Measurements from ENCODE around the gene STARD6.

Gene STARD6

GRCh38 chr18:54330768-54331548 lies 26.7 kb downstream of the STARD6 start:
- no peak for TF ChIP-seq CTCF (IDR thresholded peaks at IDR 0.05)
- Histone ChIP-seq H3K36me3 (no peaks in the 10 kb centered on the region), H3K27ac (no peak overlapping the region), H3K27me3 (no peaks in the 10 kb centered on the region), H3K9me3 (no peaks in the 10 kb centered on the region), H3K4me3 (no peak overlapping the region), H3K4me1 (no peaks in the 10 kb centered on the region)
- DNase-seq, result no peak
- intact Hi-C loops (cut with DNase I; ENCODE audit: low total_unique reads), result no loop called here

- DNase-seq, result no peak
- no peak for TF ChIP-seq CTCF (IDR thresholded peaks at IDR 0.05)
- Histone ChIP-seq H3K36me3 (no peaks in the 10 kb centered on the region), H3K4me1 (no peaks in the 10 kb centered on the region), H3K9me3 (no peaks in the 10 kb centered on the region), H3K27me3 (no peaks in the 10 kb centered on the region), H3K27ac (no peak overlapping the region), H3K4me3 (no peak overlapping the region)
- intact Hi-C loops (cut with DNase I; ENCODE audit: low total_unique reads), result no loop called here
Measured at GRCh38 chr18:54329787-54330186, 27.9 kb downstream of the STARD6 start.

DNA sequence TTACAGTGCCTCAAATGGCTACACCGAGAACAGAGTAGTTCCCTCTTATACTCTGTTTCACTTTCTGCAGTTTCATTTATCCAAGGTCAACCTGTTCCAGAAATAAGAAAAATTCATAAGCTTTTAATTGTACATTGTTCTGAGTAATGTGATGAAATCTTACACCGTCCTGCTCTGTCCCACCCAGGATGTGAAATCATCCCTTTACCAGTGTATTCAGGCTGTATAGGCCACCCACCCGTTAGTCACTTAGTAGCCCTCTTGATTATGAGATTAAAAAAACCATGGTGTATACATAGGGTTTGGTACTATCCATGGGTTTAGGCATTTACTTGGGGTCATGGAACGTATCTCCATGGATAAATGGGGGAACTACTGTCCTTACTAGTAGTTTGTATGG lies 29.8 kb downstream of the STARD6 start:
- H3K4me1 ChIP-seq, result no peaks in the 10 kb centered on the region
- H3K27me3 ChIP-seq, result no peaks in the 10 kb centered on the region
- no peak for TF ChIP-seq CTCF (IDR thresholded peaks at IDR 0.05)
- no peak overlapping the region for H3K4me3 ChIP-seq
- H3K36me3 ChIP-seq, result no peaks in the 10 kb centered on the region
- no peaks in the 10 kb centered on the region for H3K9me3 ChIP-seq
- DNase-seq, result no peak
- intact Hi-C loops (cut with DNase I; ENCODE audit: low total_unique reads), result no loop called here
- H3K27ac ChIP-seq, result no peak overlapping the region

DNA sequence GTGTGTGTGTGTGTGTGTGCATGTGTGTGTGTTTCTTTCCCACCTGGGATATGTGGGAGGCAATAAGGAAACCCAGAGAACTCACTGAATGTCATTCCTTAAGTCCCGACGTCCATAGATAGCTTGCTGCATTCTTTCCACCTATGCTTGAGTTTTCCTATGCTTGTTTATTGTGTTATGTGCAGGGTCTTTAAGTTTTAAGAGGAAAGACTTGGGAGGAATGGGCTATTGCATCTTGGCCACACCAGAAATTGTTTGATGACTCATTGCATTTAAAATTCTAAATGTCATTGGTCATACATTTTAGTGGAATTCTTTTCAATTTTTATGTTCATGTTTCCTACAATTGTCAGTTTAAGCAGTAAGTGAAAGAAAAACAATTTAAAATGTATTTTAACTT lies 33.7 kb downstream of the STARD6 start:
- H3K27me3 ChIP-seq, result no peaks in the 10 kb centered on the region
- H3K4me3 ChIP-seq, result no peak overlapping the region
- no peaks in the 10 kb centered on the region for H3K4me1 ChIP-seq
- H3K9me3 ChIP-seq, result no peaks in the 10 kb centered on the region
- DNase-seq, result no peak
- no peak overlapping the region for H3K27ac ChIP-seq
- intact Hi-C loops (cut with DNase I; ENCODE audit: low total_unique reads), result no loop called here
- no peaks in the 10 kb centered on the region for H3K36me3 ChIP-seq
- no peak for TF ChIP-seq CTCF (IDR thresholded peaks at IDR 0.05)

DNA sequence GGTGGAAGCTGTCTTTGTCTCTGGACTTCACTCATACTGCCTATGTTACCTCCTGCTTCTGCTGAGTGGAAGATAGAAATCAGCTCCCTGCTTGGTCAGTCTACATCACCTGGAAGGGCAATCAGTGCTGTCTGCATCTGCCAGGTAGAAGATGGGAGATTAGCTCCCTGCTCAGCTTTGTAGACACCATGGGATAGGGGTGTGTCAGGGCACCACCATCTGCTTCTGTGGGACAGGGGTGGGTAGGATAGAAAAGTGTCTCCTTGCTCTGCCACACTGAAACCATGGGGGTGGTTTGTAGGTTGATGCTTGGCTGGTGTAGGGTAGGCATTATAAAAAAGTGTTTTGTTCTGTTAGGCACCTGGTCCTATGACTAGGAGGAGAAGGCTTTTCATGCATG lies 34.1 kb downstream of the STARD6 start:
- Histone ChIP-seq H3K27me3 (no peaks in the 10 kb centered on the region), H3K27ac (no peak overlapping the region), H3K36me3 (no peaks in the 10 kb centered on the region), H3K4me3 (no peak overlapping the region), H3K4me1 (no peaks in the 10 kb centered on the region), H3K9me3 (no peaks in the 10 kb centered on the region)
- TF ChIP-seq CTCF (IDR thresholded peaks at IDR 0.05), result no peak
- intact Hi-C loops (cut with DNase I; ENCODE audit: low total_unique reads), result no loop called here
- no peak for DNase-seq
